Testis (tissue), 2 donors: ENCODE data around the gene KCNAB1.

Experiments used
- CTCF ChIP-seq, 3 experiments: fragments of 450-650 bp in 2 of 3; fragments of 200-600 bp in 1 of 3; sonication (generic) in 1 of 3; IDR thresholded peaks; one replicate each; pipeline ENCODE4 v1.5.1; 2016 to 2019; ENCODE audit warnings: antibody characterized with exemption in 3 of 3, mild to moderate bottlenecking in 2 of 3, moderate library complexity in 1 of 3
- POLR2A ChIP-seq: fragments of 450-650 bp; IDR thresholded peaks from one replicate; pipeline ENCODE4 v1.6.1; 2017; ENCODE audit warnings: antibody characterized with exemption, mild to moderate bottlenecking, moderate library complexity

- TF ChIP-seq CTCF (IDR thresholded peaks at IDR 0.05) (no peak), POLR2A (no peak)
Measured at GRCh38 chr3:156539051-156539450, 418.7 kb downstream of the KCNAB1 start.
